HepG2 (cell line): ENCODE measurements around the gene NAV3. TPM values are rescaled to one million over a fixed set of nuclear protein-coding genes. Genes with fewer than 3 reads are reported as not detected.

Source experiments
- ATAC-seq: fragments of 200-7000 bp; cut with Tn5 transposase; 3 replicates; pipeline ENCODE4 v1.9.1; 2020; ENCODE audit warnings: mild to moderate bottlenecking, moderate library complexity
- BruUV-seq: library from RNA; stranded (reverse); fragments of 400-500 nt; replicated peaks from 2 replicates; lab custom pipeline; 2021; lab: Mats Ljungman, UMichigan
- CTCF ChIA-PET: fragments of 300-600 bp; formaldehyde crosslinking; extraction: SDS; loops from one replicate; lab custom pipeline; 2021; ENCODE audit warnings: low total read pairs, inconsistent platforms, low intra/inter-chr PET ratio; lab: Yijun Ruan, JAX
- POLR2A ChIA-PET: fragments of 350-600 bp; sonication (Branson Sonifier 250); formaldehyde crosslinking; loops from one replicate; lab custom pipeline; 2020; ENCODE audit warnings: antibody characterized with exemption, inconsistent platforms; lab: Yijun Ruan, JAX
- DNase-seq: peaks from one replicate; pipeline ENCODE4 v3.0.0-alpha.2; 2015; ENCODE audit warnings: low spot score
- FAIRE-seq: peaks from 3 replicates; lab custom pipeline; 2011; peaks lifted over from hg19 to GRCh38; lab: Jason Lieb, UNC
- H2AFZ ChIP-seq: one replicate; pipeline ENCODE4 v1.6.1; 2011; ENCODE audit warnings: low read length, inconsistent platforms
- H3K27ac ChIP-seq: fragments of 300-600 bp; 3 replicates; pipeline ENCODE4 v1.8.0; 2011; ENCODE audit warnings: mixed run types, mild to moderate bottlenecking, mixed read lengths, low read length, inconsistent platforms; ENCODE audit not compliant: insufficient read depth; ENCODE audit errors: extremely low read length
- H3K27me3 ChIP-seq, 2 experiments: fragments of 200-600 bp in 1 of 2; 2 replicates in 1 of 2; 3 replicates in 1 of 2; pipeline versions ENCODE4 v1.6.0 to v1.8.0; 2011; ENCODE audit warnings: low read length in 2 of 2, mild to moderate bottlenecking in 2 of 2, moderate library complexity in 2 of 2, inconsistent platforms in 1 of 2; ENCODE audit not compliant: insufficient read depth in 2 of 2, control insufficient read depth in 1 of 2
- H3K36me3 ChIP-seq, 2 experiments: fragments of 200-600 bp in 1 of 2; replicated peaks in 1 of 2; 2 replicates in 1 of 2; 3 replicates in 1 of 2; pipeline versions ENCODE4 v1.5.1 to v1.8.0; 2011; ENCODE audit warnings: low read length in 2 of 2, inconsistent platforms in 1 of 2; ENCODE audit not compliant: insufficient read depth in 2 of 2, control insufficient read depth in 1 of 2
- H3K4me1 ChIP-seq: 2 replicates; pipeline ENCODE4 v1.5.1; 2012; ENCODE audit warnings: low read length, inconsistent platforms; ENCODE audit not compliant: insufficient read depth
- H3K4me2 ChIP-seq: 2 replicates; pipeline ENCODE4 v1.6.0; 2011; ENCODE audit warnings: low read depth, low read length, inconsistent platforms
- H3K4me3 ChIP-seq, 3 experiments: fragments of 200-600 bp in 1 of 3; sonication (generic), shearing (Covaris generic) in 1 of 3; replicated peaks in 1 of 3; 2 replicates each; pipeline ENCODE4 v1.5.1; 2011 to 2016; ENCODE audit warnings: low read length in 3 of 3, inconsistent platforms in 2 of 3, low read depth in 2 of 3, mild to moderate bottlenecking in 2 of 3, control low read depth in 1 of 3, mixed read lengths in 1 of 3; ENCODE audit not compliant: insufficient read depth in 1 of 3
- H3K79me2 ChIP-seq: one replicate; pipeline ENCODE4 v1.6.1; 2011; ENCODE audit warnings: low read length, inconsistent platforms; ENCODE audit not compliant: insufficient read depth
- H3K9ac ChIP-seq: 2 replicates; pipeline ENCODE4 v1.6.0; 2011; ENCODE audit warnings: mild to moderate bottlenecking, low read depth, low read length, inconsistent platforms; ENCODE audit not compliant: insufficient read depth
- H3K9me3 ChIP-seq: 2 replicates; pipeline ENCODE4 v1.5.1; 2012; ENCODE audit warnings: mild to moderate bottlenecking, low read length
- H4K20me1 ChIP-seq: 2 replicates; pipeline ENCODE4 v1.6.0; 2011; ENCODE audit warnings: inconsistent platforms, mild to moderate bottlenecking, low read length, moderate library complexity; ENCODE audit not compliant: insufficient read depth
- ADNP ChIP-seq: sonication (generic); formaldehyde crosslinking; IDR thresholded peaks from 2 replicates; pipeline ENCODE4 v1.4.0; 2020; ENCODE audit warnings: missing genetic modification reagents
- CENPX ChIP-seq: sonication (generic); formaldehyde crosslinking; IDR thresholded peaks from 2 replicates; pipeline ENCODE4 v1.9.0; 2021; ENCODE audit warnings: mild to moderate bottlenecking, missing genetic modification reagents, moderate library complexity
- IRX3 ChIP-seq: sonication (generic); formaldehyde crosslinking; IDR thresholded peaks from 2 replicates; pipeline ENCODE4 v1.8.1; 2023; ENCODE audit warnings: mild to moderate bottlenecking, low read depth, missing genetic modification reagents, borderline replicate concordance
- PHF21A ChIP-seq: sonication (generic); formaldehyde crosslinking; IDR thresholded peaks from 2 replicates; pipeline ENCODE4 v1.5.0; 2020; ENCODE audit warnings: mild to moderate bottlenecking, missing genetic modification reagents
- SMARCE1 ChIP-seq: fragments of 450-650 bp; IDR thresholded peaks from 2 replicates; pipeline ENCODE4 v1.6.1; 2017; ENCODE audit warnings: borderline replicate concordance
- YY1 ChIP-seq: IDR thresholded peaks from 2 replicates; pipeline ENCODE4 v1.6.1; 2011; ENCODE audit warnings: low read length, low read depth, moderate library complexity, mild to moderate bottlenecking; ENCODE audit not compliant: insufficient read depth, insufficient replicate concordance
- ZNF546 ChIP-seq: sonication (generic); formaldehyde crosslinking; conservative IDR thresholded peaks from 2 replicates; pipeline ENCODE4 v1.8.1; 2023; ENCODE audit warnings: mild to moderate bottlenecking, missing genetic modification reagents
- ZNF574 ChIP-seq: sonication (generic); formaldehyde crosslinking; IDR thresholded peaks from 2 replicates; pipeline ENCODE4 v1.4.0; 2020; ENCODE audit warnings: missing genetic modification reagents
- ZNF720 ChIP-seq: sonication (generic); formaldehyde crosslinking; IDR thresholded peaks from 2 replicates; pipeline ENCODE4 v1.4.0; 2020; ENCODE audit warnings: missing genetic modification reagents
- WGBS: methylation state at CpG from one replicate; pipeline ENCODE4 v1.1.6; 2017; ENCODE audit warnings: low lambda C conversion rate; 5-methylcytosine and 5-hydroxymethylcytosine counted together
- in situ Hi-C: cut with HindIII; loops from 2 replicates; pipeline ENCODE4 v1.10.0; 2017; ENCODE audit warnings: low pct_unique_long_range_greater_than_20kb; ENCODE audit not compliant: extremely low pct_ligation_motif_present
- intact Hi-C: fragments of 100-400 bp; cut with micrococcal nuclease; formaldehyde crosslinking; loops from one replicate; pipeline ENCODE4 v1.10.0; 2022; ENCODE audit not compliant: unreplicated experiment
- polyA plus RNA-seq, 8 experiments: library from polyadenylated mRNA; depleted of rRNA in 3 of 8; stranded (reverse) in 7 of 8; unstranded in 1 of 8; fragments of >200 nt; fragmentation: Illumina TruSeq in 4 of 8; extraction: Trizol in 4 of 8; gene quantifications; 2 replicates each; pipeline versions ENCODE4 v1.2.1 to v1.2.3, GENCODE V29; 2011 to 2016; ENCODE audit warnings: low read depth in 4 of 8, missing spikeins in 1 of 8, mixed read lengths in 1 of 8; ENCODE audit not compliant: insufficient read depth in 1 of 8
- total RNA-seq, 5 experiments: library from RNA; depleted of rRNA; stranded (reverse); fragments of >200 nt; fragmentation: Illumina TruSeq; extraction: Trizol; gene quantifications; 2 replicates each; pipeline ENCODE4 v1.2.3, GENCODE V29; 2016; ENCODE audit warnings: low read depth in 1 of 5

NAV3 gene
- total and polyA plus RNA-seq, 2 of the 13 experiments (the other 11 are each of a cell fraction or from before 2014, with no cell fraction given), result 0.01 to 0.18 TPM

- Histone ChIP-seq H3K79me2 (no peaks in the 10 kb centered on the region), H4K20me1 (no peaks in the 10 kb centered on the region), H3K4me3 (no peak overlapping the region), H3K4me1 (no peaks in the 10 kb centered on the region), H3K36me3 (no peaks in the 10 kb centered on the region), H3K9ac (no peak overlapping the region), H3K27me3 (no peaks in the 10 kb centered on the region), H3K27ac (no peak overlapping the region), H2AFZ (no peak overlapping the region), H3K9me3 (no peaks in the 10 kb centered on the region), H3K4me2 (no peak overlapping the region)
- no TSS peak for BruUV-seq
- TF ChIP-seq ADNP (CRISPR knock-in tag) (no peak), CENPX (no peak), SMARCE1 (no peak), PHF21A (no peak), ZNF720 (CRISPR knock-in tag) (no peak), ZNF546 (CRISPR knock-in tag) (no peak), YY1 (no peak), IRX3 (no peak), ZNF574 (no peak)
- ChIA-PET POLR2A (no interaction called here), CTCF (no interaction called here)
- ATAC-seq (no peak), FAIRE-seq (no peak), DNase-seq (no peak)
- intact Hi-C loops (no loop called here), in situ Hi-C loops (no loop called here)
- WGBS, result 97% methylated on average over 1 of the region's 1 CpG
These were observed 324.9 kb downstream of the NAV3 start for GRCh38 chr12:78155546-78155945.
